Non-pigmented ciliary epithelial cell (primary cell): ENCODE data around the gene WDCP.

ENCODE experiments used
- DNase-seq: peaks from one replicate; pipeline ENCODE4 v3.0.0-alpha.2; 2010; ENCODE audit warnings: low read depth

WDCP gene

GRCh38 chr2:23993736-23994269, 53.4 kb downstream of the WDCP start:
- no peak for DNase-seq

- no peak for DNase-seq
Measured at GRCh38 chr2:23992931-23993330, 54.3 kb downstream of the WDCP start.

- no peak for DNase-seq
Measured at GRCh38 chr2:23988371-23988770, 58.8 kb downstream of the WDCP start.
